ENCODE data around the gene RALGAPB.

- TF ChIP-seq, protein P1, sequence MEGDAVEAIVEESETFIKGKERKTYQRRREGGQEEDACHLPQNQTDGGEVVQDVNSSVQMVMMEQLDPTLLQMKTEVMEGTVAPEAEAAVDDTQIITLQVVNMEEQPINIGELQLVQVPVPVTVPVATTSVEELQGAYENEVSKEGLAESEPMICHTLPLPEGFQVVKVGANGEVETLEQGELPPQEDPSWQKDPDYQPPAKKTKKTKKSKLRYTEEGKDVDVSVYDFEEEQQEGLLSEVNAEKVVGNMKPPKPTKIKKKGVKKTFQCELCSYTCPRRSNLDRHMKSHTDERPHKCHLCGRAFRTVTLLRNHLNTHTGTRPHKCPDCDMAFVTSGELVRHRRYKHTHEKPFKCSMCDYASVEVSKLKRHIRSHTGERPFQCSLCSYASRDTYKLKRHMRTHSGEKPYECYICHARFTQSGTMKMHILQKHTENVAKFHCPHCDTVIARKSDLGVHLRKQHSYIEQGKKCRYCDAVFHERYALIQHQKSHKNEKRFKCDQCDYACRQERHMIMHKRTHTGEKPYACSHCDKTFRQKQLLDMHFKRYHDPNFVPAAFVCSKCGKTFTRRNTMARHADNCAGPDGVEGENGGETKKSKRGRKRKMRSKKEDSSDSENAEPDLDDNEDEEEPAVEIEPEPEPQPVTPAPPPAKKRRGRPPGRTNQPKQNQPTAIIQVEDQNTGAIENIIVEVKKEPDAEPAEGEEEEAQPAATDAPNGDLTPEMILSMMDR (conservative IDR thresholded peaks at IDR 0.05; ENCODE audit: low read depth in 2 of 2): no peak
- TF ChIP-seq ZNF462 (CRISPR knock-in tag; IDR thresholded peaks at IDR 0.05) (no peak), POLR2AphosphoS5 (IDR thresholded peaks at IDR 0.05; ENCODE audit: low read depth) (no peak), STAT1 (IDR thresholded peaks at IDR 0.05; ENCODE audit: unreplicated experiment) (no peak), EZH2 (IDR thresholded peaks at IDR 0.05; ENCODE audit: low read depth, unreplicated experiment) (no peak), JUNB (IDR thresholded peaks at IDR 0.05; ENCODE audit: unreplicated experiment) (no peak), ETS1 (IDR thresholded peaks at IDR 0.05) (no peak), REST (IDR thresholded peaks at IDR 0.05; ENCODE audit: unreplicated experiment) (no peak), CREB1 (CRISPR knock-in tag; IDR thresholded peaks at IDR 0.05; ENCODE audit: low read depth) (no peak), ZNF331 (CRISPR knock-in tag; IDR thresholded peaks at IDR 0.05; ENCODE audit: low read depth) (no peak), EZH2phosphoT487 (IDR thresholded peaks at IDR 0.05; ENCODE audit: unreplicated experiment) (no peak), NANOG (IDR thresholded peaks at IDR 0.05; ENCODE audit: borderline replicate concordance) (no peak)
Observed at GRCh38 chr20:38569747-38570525, 97.3 kb downstream of the RALGAPB start.

Measured in GM23338 (cell line).